GM23338 (cell line): Measurements from ENCODE around the gene SMIM35. TPM values are rescaled to one million over a fixed set of nuclear protein-coding genes. Genes with fewer than 3 reads are reported as not detected.
A peak's percentile ranks its signal among the peaks of the same experiment; 100 is the strongest.

Experiments
- ATAC-seq: fragments of 200-7000 bp; cut with Tn5 transposase; 3 replicates; pipeline ENCODE4 v1.9.1; 2020
- DNase-seq: peaks from one replicate; pipeline ENCODE4 v3.0.0-alpha.2; 2015; ENCODE audit warnings: low spot score
- H2AFZ ChIP-seq: fragments of 200-600 bp; sonication (generic); 2 replicates; pipeline ENCODE4 v1.8.0; 2016; ENCODE audit warnings: antibody characterized with exemption, mild to moderate bottlenecking, moderate library complexity
- H3F3A ChIP-seq: fragments of 200-600 bp; sonication (generic); replicated peaks from 2 replicates; pipeline ENCODE4 v1.8.0; 2017; ENCODE audit warnings: antibody characterized with exemption, mixed run types, low read depth
- H3K27ac ChIP-seq: fragments of 200-600 bp; sonication (generic); 2 replicates; pipeline ENCODE4 v1.6.1; 2016; ENCODE audit warnings: low read depth
- H3K27me3 ChIP-seq: fragments of 200-600 bp; sonication (generic); 2 replicates; pipeline ENCODE4 v1.8.0; 2016; ENCODE audit warnings: mild to moderate bottlenecking, mixed run types, moderate library complexity; ENCODE audit not compliant: insufficient read depth
- H3K36me3 ChIP-seq: fragments of 200-600 bp; sonication (generic); 2 replicates; pipeline ENCODE4 v1.8.0; 2016; ENCODE audit warnings: mild to moderate bottlenecking; ENCODE audit not compliant: insufficient read depth
- H3K4me1 ChIP-seq: fragments of 200-600 bp; sonication (generic); 2 replicates; pipeline ENCODE4 v1.8.0; 2016; ENCODE audit warnings: mild to moderate bottlenecking, moderate library complexity; ENCODE audit not compliant: insufficient read depth
- H3K4me2 ChIP-seq: fragments of 200-600 bp; sonication (generic); 2 replicates; pipeline ENCODE4 v1.7.1; 2017; ENCODE audit warnings: mixed run types
- H3K4me3 ChIP-seq: fragments of 200-600 bp; sonication (generic); 2 replicates; pipeline ENCODE4 v1.6.1; 2016; ENCODE audit warnings: mixed run types
- H3K79me2 ChIP-seq: fragments of 200-600 bp; sonication (generic); replicated peaks from 2 replicates; pipeline ENCODE4 v1.8.0; 2017; ENCODE audit warnings: mild to moderate bottlenecking; ENCODE audit not compliant: insufficient read depth
- H3K9me2 ChIP-seq: fragments of 200-600 bp; sonication (generic); 2 replicates; pipeline ENCODE4 v1.8.0; 2017; ENCODE audit not compliant: insufficient read depth
- H4K20me1 ChIP-seq: fragments of 200-600 bp; sonication (generic); replicated peaks from 2 replicates; pipeline ENCODE4 v1.8.0; 2017; ENCODE audit warnings: mild to moderate bottlenecking; ENCODE audit not compliant: insufficient read depth
- H3K27ac Mint-ChIP-seq: 2 replicates; pipeline ENCODE4 v1.8.0; 2020; ENCODE audit warnings: inconsistent platforms, mild to moderate bottlenecking, moderate library complexity, mixed read lengths
- H3K27me3 Mint-ChIP-seq: 3 replicates; pipeline ENCODE4 v1.8.0; 2022; ENCODE audit warnings: low read depth, mild to moderate bottlenecking, moderate library complexity, mixed read lengths, inconsistent platforms; ENCODE audit not compliant: insufficient read depth, poor library complexity
- H3K36me3 Mint-ChIP-seq: 3 replicates; pipeline ENCODE4 v1.8.0; 2021; ENCODE audit warnings: low read depth, mild to moderate bottlenecking, inconsistent platforms, moderate library complexity, mixed read lengths
- H3K4me1 Mint-ChIP-seq: 3 replicates; pipeline ENCODE4 v1.8.0; 2020; ENCODE audit warnings: mild to moderate bottlenecking, inconsistent platforms, mixed read lengths
- H3K4me3 Mint-ChIP-seq: 3 replicates; pipeline ENCODE4 v1.8.0; 2021; ENCODE audit warnings: moderate library complexity, mild to moderate bottlenecking, inconsistent platforms, mixed read lengths
- H3K9me3 Mint-ChIP-seq: 3 replicates; pipeline ENCODE4 v1.8.0; 2020; ENCODE audit warnings: moderate library complexity, mild to moderate bottlenecking, inconsistent platforms, mixed read lengths
- CTCF ChIP-seq, 2 experiments: fragments of 200-600 bp in 1 of 2; sonication (generic) in 1 of 2; conservative IDR thresholded peaks; 2 replicates each; pipeline versions ENCODE4 v1.5.1 to v1.6.1; 2016 to 2017; ENCODE audit warnings: antibody characterized with exemption in 2 of 2, low read depth in 2 of 2, mild to moderate bottlenecking in 2 of 2, moderate library complexity in 1 of 2
- NANOG ChIP-seq: IDR thresholded peaks from 2 replicates; pipeline ENCODE4 v1.6.1; 2016; ENCODE audit warnings: antibody characterized with exemption, borderline replicate concordance
- POLR2AphosphoS5 ChIP-seq: IDR thresholded peaks from 2 replicates; pipeline ENCODE4 v1.6.1; 2016; ENCODE audit warnings: antibody characterized with exemption, low read depth
- REST ChIP-seq: IDR thresholded peaks from one replicate; pipeline ENCODE4 v1.6.1; 2018; ENCODE audit warnings: antibody characterized with exemption; ENCODE audit not compliant: unreplicated experiment
- STAT1 ChIP-seq: IDR thresholded peaks from one replicate; pipeline ENCODE4 v1.6.1; 2016; ENCODE audit warnings: antibody characterized with exemption; ENCODE audit not compliant: unreplicated experiment
- ZNF114 ChIP-seq: fragments of 250-450 bp; sonication (Bioruptor Pico); IDR thresholded peaks from 2 replicates; pipeline ENCODE4 v1.5.0; 2020; ENCODE audit warnings: mild to moderate bottlenecking, moderate library complexity
- ZNF331 ChIP-seq: fragments of 250-450 bp; sonication (Bioruptor Pico); IDR thresholded peaks from 2 replicates; pipeline ENCODE4 v1.5.0; 2020; ENCODE audit warnings: low read depth, mild to moderate bottlenecking, moderate library complexity
- polyA plus RNA-seq: library from polyadenylated mRNA; unstranded; fragments of >200 nt; fragmentation: Nextera tagmentation; extraction: Ambion mirVana; gene quantifications from 2 replicates; pipeline ENCODE4 v1.2.1, GENCODE V29; 2016
- total RNA-seq: library from RNA; depleted of rRNA; stranded (reverse); fragments of >200 nt; shearing (Covaris generic); gene quantifications from 2 replicates; pipeline ENCODE4 v1.2.3, GENCODE V29; 2014

SMIM35 gene
- total and polyA plus RNA-seq, 2 experiments from 2014 or later = not detected

GRCh38 chr11:118114266-118114665 is 27.5 kb upstream of the SMIM35 start:
- Histone ChIP-seq H3K4me3 (no peak overlapping the region), H2AFZ (no peak overlapping the region), H3K9me2 (no peaks in the 10 kb centered on the region), H3K4me2 (no peak overlapping the region), H4K20me1 (no peaks in the 10 kb centered on the region), H3K79me2 (no peaks in the 10 kb centered on the region), H3K27ac (no peak overlapping the region), H3K27me3 (no peaks in the 10 kb centered on the region), H3F3A (no peaks in the 10 kb centered on the region), H3K36me3 (no peaks in the 10 kb centered on the region), H3K4me1 (peaks cover 12% of the 10 kb centered on the region; the same call in 1 of the 2 replicates)
- Mint-ChIP-seq H3K27me3 (peaks cover 7% of the 10 kb centered on the region), H3K27ac (no peak overlapping the region), H3K36me3 (no peaks in the 10 kb centered on the region), H3K4me1 (peaks cover 15% of the 10 kb centered on the region), H3K9me3 (no peaks in the 10 kb centered on the region), H3K4me3 (no peak overlapping the region)
- TF ChIP-seq POLR2AphosphoS5 = no peak
- TF ChIP-seq CTCF (conservative IDR thresholded peaks at IDR 0.05; ENCODE audit: low read depth in 2 of 2) = peak in 1 of 2 experiments; percentile 28; a peak in 1 of 4 replicates
- ATAC-seq = no peak
- DNase-seq = no peak

- H3K36me3 ChIP-seq = no peaks in the 10 kb centered on the region
- H3K36me3 Mint-ChIP-seq = no peaks in the 10 kb centered on the region
- H3K4me3 Mint-ChIP-seq = no peak overlapping the region
- ATAC-seq (no peak), DNase-seq (no peak)
- H3K27ac ChIP-seq = no peak overlapping the region
- H3F3A ChIP-seq = no peaks in the 10 kb centered on the region
- H3K4me1 Mint-ChIP-seq = peaks cover 11% of the 10 kb centered on the region
- H3K9me3 Mint-ChIP-seq = no peaks in the 10 kb centered on the region
- no peaks in the 10 kb centered on the region for H3K27me3 ChIP-seq
- H3K4me2 ChIP-seq = no peak overlapping the region
- no peak overlapping the region for H3K27ac Mint-ChIP-seq
- H2AFZ ChIP-seq = no peak overlapping the region
- TF ChIP-seq REST (no peak), STAT1 (no peak), ZNF114 (CRISPR knock-in tag) (no peak), CTCF (conservative IDR thresholded peaks at IDR 0.05; ENCODE audit: low read depth in 2 of 2) (no peak), ZNF331 (no peak), NANOG (no peak)
- H3K9me2 ChIP-seq = peaks cover 1% of the 10 kb centered on the region; the same call in 1 of the 2 replicates
- H3K4me3 ChIP-seq = no peak overlapping the region
- H3K27me3 Mint-ChIP-seq = peaks cover 8% of the 10 kb centered on the region
- no peaks in the 10 kb centered on the region for H3K79me2 ChIP-seq
- H4K20me1 ChIP-seq = no peaks in the 10 kb centered on the region
- no peaks in the 10 kb centered on the region for H3K4me1 ChIP-seq
Observed at GRCh38 chr11:118112711-118113430, 26.1 kb upstream of the SMIM35 start.
